HL-60/S4 (cell line): ENCODE results near the gene CCDC47.
"Not testable (repeated sequence)": the region's sequence is repeated elsewhere in the genome, so short reads cannot be mapped to it uniquely, and the experiment has no call there.

Source experiments
- in situ Hi-C: fragments of 300-500 bp; cut with MboI; formaldehyde crosslinking; loops from 2 replicates; pipeline ENCODE4 v1.14.3; 2022; ENCODE audit warnings: low sequenced_read_pairs

CCDC47 gene

GRCh38 chr17:63773272-63774140 lies at the start of gene CCDC47:
CCDC47 (minus strand) TSS chr17:63773597; CDS start chr17:63766175, 7,422 bp downstream.
- in situ Hi-C loops = no loop called here

GRCh38 chr17:63822537-63822936 lies 49.1 kb upstream of the CCDC47 start:
- in situ Hi-C loops = no loop called here

- in situ Hi-C loops = no loop called here
Measured at GRCh38 chr17:63821804-63822203, 48.4 kb upstream of the CCDC47 start.

- in situ Hi-C loops = no loop called here
Measured at GRCh38 chr17:63820963-63821561, 47.7 kb upstream of the CCDC47 start.

GRCh38 chr17:63819585-63820537 lies 46.5 kb upstream of the CCDC47 start:
- in situ Hi-C loops = no loop called here

- in situ Hi-C loops = no loop called here
Measured at GRCh38 chr17:63819131-63819530, 45.7 kb upstream of the CCDC47 start.

GRCh38 chr17:63817736-63818385 lies 44.5 kb upstream of the CCDC47 start:
- in situ Hi-C loops = no loop called here

GRCh38 chr17:63816669-63817068 lies 43.3 kb upstream of the CCDC47 start:
- in situ Hi-C loops = no loop called here

- in situ Hi-C loops = no loop called here
Measured at GRCh38 chr17:63816123-63816522, 42.7 kb upstream of the CCDC47 start.

- in situ Hi-C loops = no loop called here
Measured at GRCh38 chr17:63809970-63810369, 36.6 kb upstream of the CCDC47 start.

GRCh38 chr17:63805591-63805990 lies 32.2 kb upstream of the CCDC47 start:
- in situ Hi-C loops = no loop called here

GRCh38 chr17:63804328-63804727 lies 30.9 kb upstream of the CCDC47 start:
- in situ Hi-C loops = no loop called here

- in situ Hi-C loops = no loop called here
Measured at GRCh38 chr17:63800783-63801182, 27.4 kb upstream of the CCDC47 start.

GRCh38 chr17:63798572-63799106 lies 25.2 kb upstream of the CCDC47 start:
- in situ Hi-C loops = no loop called here

GRCh38 chr17:63796375-63796774 lies 23.0 kb upstream of the CCDC47 start:
- in situ Hi-C loops = not testable (repeated sequence)

- in situ Hi-C loops = no loop called here
Measured at GRCh38 chr17:63792055-63792729, 18.8 kb upstream of the CCDC47 start.

- in situ Hi-C loops = no loop called here
Measured at GRCh38 chr17:63790057-63790456, 16.7 kb upstream of the CCDC47 start.

GRCh38 chr17:63786971-63787711 lies 13.7 kb upstream of the CCDC47 start:
- in situ Hi-C loops = no loop called here

- in situ Hi-C loops = no loop called here
Measured at GRCh38 chr17:63786117-63786516, 12.7 kb upstream of the CCDC47 start.
